Lower leg skin (tissue), 4 donors: ENCODE data around the gene TSC2. TPM values are rescaled to one million over a fixed set of nuclear protein-coding genes. Genes with fewer than 3 reads are reported as not detected.
A peak's percentile ranks its signal among the peaks of the same experiment; 100 is the strongest.

Experiments
- DNase-seq, 2 donors: peaks; one replicate each; pipeline ENCODE4 v3.0.0-alpha.2; 2019; ENCODE audit warnings: low spot score in 2 of 2
- H3K4me3 ChIP-seq: fragments of 200-600 bp; sonication (generic); 2 replicates; pipeline ENCODE4 v1.5.1; 2017; ENCODE audit warnings: mild to moderate bottlenecking, low read depth; ENCODE audit not compliant: poor library complexity, severe bottlenecking
- CTCF ChIP-seq, 3 donors: fragments of 450-650 bp; IDR thresholded peaks; one replicate each; pipeline ENCODE4 v1.5.1; 2016; ENCODE audit warnings: antibody characterized with exemption in 3 of 3, mild to moderate bottlenecking in 3 of 3, moderate library complexity in 2 of 3
- POLR2A ChIP-seq, 2 donors: fragments of 450-650 bp; IDR thresholded peaks; one replicate each; pipeline ENCODE4 v1.6.1; 2016 to 2017; ENCODE audit warnings: antibody characterized with exemption in 2 of 2, mild to moderate bottlenecking in 1 of 2, moderate library complexity in 1 of 2
- WGBS, 2 donors: methylation state at CpG; one replicate each; pipeline ENCODE4 v1.1.5; 2018; 5-methylcytosine and 5-hydroxymethylcytosine counted together
- intact Hi-C: fragments of 100-400 bp; cut with DNase I; formaldehyde crosslinking; loops from one replicate; pipeline ENCODE4 v1.15.0; 2023; ENCODE audit warnings: low total_unique reads
- total RNA-seq, 4 donors: library from RNA; depleted of rRNA; stranded (reverse); fragments of >200 nt; gene quantifications; one replicate each; pipeline ENCODE4 v1.1.0, GENCODE V29; 2016

The TSC2 gene
- total RNA-seq, 4 donors from 2014 or later = 56.7 to 130 (median 65.1) TPM

GRCh38 chr16:2024032-2024420 is 23.8 kb upstream of the TSC2 start:
- 83 to 92% methylated on average over 12 of the region's 12 CpGs for WGBS, 2 donors
- TF ChIP-seq CTCF (IDR thresholded peaks at IDR 0.05) (no peak), POLR2A (IDR thresholded peaks at IDR 0.05) (no peak)

GRCh38 chr16:2025251-2025650 is 22.5 kb upstream of the TSC2 start:
- no peak for DNase-seq
- no peak overlapping the region for H3K4me3 ChIP-seq
- WGBS, 2 donors = 95% methylated on average over 13 to 14 of the region's 14 CpGs
- intact Hi-C loops = no loop called here
- no peak for TF ChIP-seq CTCF (IDR thresholded peaks at IDR 0.05)
- TF ChIP-seq POLR2A (IDR thresholded peaks at IDR 0.05) = no peak

More at GRCh38 chr16:2024032-2024420, 23.8 kb upstream of the TSC2 start:
- H3K4me3 ChIP-seq = no peak overlapping the region
- intact Hi-C loops = loop anchor here (5.0 kb wide), 1 partner anchor 118 kb away; no protein-coding TSS in a partner anchor
- no peak for DNase-seq

GRCh38 chr16:2025878-2026460 is 21.8 kb upstream of the TSC2 start:
- TF ChIP-seq CTCF (IDR thresholded peaks at IDR 0.05) (no peak), POLR2A (IDR thresholded peaks at IDR 0.05) (no peak)
- WGBS, 2 donors = 76 to 83% methylated on average over 15 to 16 of the region's 16 CpGs
- intact Hi-C loops = no loop called here
- H3K4me3 ChIP-seq = no peak overlapping the region
- DNase-seq = no peak

GRCh38 chr16:2026461-2027023 is 21.2 kb upstream of the TSC2 start, which contains the start of gene NHERF2:
Gene NHERF2, plus strand, starts transcription at chr16:2026902. Its CDS starts 104 bp downstream, at chr16:2027006.
- peak within 1 kb of the TSS; percentile 31 for H3K4me3 ChIP-seq
- intact Hi-C loops = no loop called here
- no peak for DNase-seq
- 12% methylated on average over 26 of the region's 59 CpGs; no CpG with 5 or more reads in 1 of the 2 donors for WGBS, 2 donors
- no peak for TF ChIP-seq CTCF (IDR thresholded peaks at IDR 0.05)
- TF ChIP-seq POLR2A (IDR thresholded peaks at IDR 0.05) = no peak

- no peak for DNase-seq
- WGBS, 2 donors = 9 to 15% methylated on average over 14 to 27 of the region's 76 CpGs
- peak overlapping the region; percentile 31 for H3K4me3 ChIP-seq
- intact Hi-C loops = no loop called here
- TF ChIP-seq CTCF (IDR thresholded peaks at IDR 0.05) (no peak), POLR2A (IDR thresholded peaks at IDR 0.05) (no peak)
Observed at GRCh38 chr16:2027024-2028010, 20.5 kb upstream of the TSC2 start.
